Measurements from ENCODE around the gene MUC5B.
"Not testable (repeated sequence)": the region's sequence is repeated elsewhere in the genome, so short reads cannot be mapped to it uniquely, and the experiment has no call there.

Gene MUC5B

DNA sequence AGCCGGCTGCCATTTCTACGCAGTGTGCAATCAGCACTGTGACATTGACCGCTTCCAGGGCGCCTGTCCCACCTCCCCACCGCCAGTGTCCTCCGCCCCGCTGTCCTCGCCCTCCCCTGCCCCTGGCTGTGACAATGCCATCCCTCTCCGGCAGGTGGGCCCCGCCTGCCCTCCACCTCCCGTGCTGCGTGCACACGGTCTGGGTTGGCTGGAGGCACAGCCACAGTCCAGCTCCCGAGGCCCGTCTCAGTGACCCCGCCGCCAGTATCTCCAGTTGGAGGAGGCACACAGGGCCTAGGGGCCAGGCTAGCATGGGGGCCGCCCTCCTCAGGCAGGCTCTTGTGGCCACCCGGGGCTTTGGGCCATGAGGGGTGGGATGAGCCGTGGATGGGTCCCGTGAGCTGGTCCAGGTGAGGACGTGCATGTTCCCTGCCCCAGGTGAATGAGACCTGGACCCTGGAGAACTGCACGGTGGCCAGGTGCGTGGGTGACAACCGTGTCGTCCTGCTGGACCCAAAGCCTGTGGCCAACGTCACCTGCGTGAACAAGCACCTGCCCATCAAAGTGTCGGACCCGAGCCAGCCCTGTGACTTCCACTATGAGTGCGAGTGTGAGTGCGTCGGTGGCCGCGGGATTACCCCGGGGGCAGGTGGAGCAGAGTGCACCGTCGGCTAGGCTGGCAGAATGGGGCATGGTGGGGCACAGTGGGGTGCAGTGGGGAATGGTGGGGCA is 29.7 kb downstream of the MUC5B start:
- no peak for DNase-seq

DNA sequence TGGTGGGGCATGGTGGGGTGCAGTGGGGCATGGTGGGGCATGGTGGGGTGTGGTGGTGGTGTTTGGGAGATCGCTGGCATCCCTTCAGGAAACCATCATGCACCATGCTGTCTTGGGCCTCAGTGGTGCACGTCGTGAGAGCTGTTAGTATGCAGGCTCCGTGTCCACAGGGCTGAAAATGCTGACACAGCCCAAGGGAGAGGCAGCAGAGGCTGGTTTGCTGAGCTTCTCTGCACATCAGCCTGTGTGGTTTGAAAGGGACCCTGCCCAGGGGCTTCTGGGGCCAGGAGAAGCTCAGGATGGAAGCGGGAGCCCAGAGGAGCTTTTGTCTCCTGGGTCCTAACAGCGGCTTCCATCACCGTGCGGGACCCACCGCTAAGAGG is 30.2 kb downstream of the MUC5B start:
- DNase-seq = no peak

DNA sequence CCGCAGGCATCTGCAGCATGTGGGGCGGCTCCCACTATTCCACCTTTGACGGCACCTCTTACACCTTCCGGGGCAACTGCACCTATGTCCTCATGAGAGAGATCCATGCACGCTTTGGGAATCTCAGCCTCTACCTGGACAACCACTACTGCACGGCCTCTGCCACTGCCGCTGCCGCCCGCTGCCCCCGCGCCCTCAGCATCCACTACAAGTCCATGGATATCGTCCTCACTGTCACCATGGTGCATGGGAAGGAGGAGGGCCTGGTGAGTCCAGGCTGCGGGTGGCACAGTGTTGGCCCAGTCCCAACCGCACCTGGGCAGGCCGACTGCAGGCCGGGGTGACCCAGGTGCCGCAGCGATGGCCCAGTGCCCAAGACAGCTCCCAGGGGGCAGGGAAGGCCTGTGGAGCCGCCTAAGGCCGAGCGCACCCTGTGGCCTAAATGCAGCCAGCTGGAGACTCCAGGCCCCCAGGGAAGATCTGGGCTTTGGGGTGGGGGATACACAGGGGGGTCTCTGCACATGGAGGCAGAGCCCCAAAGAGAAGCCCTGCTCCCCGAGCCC is 31.3 kb downstream of the MUC5B start:
- no peak for DNase-seq

DNA sequence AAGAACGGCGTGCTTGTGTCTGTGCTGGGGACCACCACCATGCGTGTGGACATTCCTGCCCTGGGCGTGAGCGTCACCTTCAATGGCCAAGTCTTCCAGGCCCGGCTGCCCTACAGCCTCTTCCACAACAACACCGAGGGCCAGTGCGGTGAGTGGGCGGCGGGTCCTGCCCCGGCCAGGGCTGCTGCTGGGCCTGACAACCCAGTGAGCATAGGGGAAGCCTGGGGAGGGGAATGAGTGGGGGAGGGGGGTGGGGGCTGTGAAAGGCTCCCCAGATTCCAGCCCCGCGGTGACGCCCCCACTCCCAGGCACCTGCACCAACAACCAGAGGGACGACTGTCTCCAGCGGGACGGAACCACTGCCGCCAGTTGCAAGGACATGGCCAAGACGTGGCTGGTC is 31.9 kb downstream of the MUC5B start:
- DNase-seq = no peak

DNA sequence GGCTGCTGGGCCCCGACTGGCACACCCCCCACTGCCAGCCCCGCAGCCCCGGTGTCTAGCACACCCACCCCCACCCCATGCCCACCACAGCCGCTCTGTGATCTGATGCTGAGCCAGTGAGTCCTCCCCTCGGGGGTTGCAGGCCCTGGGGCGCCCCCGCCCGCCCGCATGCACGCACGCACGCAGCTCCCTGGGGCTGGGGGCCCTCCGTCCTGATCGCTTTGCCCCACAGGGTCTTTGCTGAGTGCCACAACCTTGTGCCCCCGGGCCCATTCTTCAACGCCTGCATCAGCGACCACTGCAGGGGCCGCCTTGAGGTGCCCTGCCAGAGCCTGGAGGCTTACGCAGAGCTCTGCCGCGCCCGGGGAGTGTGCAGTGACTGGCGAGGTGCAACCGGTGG is 32.3 kb downstream of the MUC5B start:
- no peak for DNase-seq

DNA sequence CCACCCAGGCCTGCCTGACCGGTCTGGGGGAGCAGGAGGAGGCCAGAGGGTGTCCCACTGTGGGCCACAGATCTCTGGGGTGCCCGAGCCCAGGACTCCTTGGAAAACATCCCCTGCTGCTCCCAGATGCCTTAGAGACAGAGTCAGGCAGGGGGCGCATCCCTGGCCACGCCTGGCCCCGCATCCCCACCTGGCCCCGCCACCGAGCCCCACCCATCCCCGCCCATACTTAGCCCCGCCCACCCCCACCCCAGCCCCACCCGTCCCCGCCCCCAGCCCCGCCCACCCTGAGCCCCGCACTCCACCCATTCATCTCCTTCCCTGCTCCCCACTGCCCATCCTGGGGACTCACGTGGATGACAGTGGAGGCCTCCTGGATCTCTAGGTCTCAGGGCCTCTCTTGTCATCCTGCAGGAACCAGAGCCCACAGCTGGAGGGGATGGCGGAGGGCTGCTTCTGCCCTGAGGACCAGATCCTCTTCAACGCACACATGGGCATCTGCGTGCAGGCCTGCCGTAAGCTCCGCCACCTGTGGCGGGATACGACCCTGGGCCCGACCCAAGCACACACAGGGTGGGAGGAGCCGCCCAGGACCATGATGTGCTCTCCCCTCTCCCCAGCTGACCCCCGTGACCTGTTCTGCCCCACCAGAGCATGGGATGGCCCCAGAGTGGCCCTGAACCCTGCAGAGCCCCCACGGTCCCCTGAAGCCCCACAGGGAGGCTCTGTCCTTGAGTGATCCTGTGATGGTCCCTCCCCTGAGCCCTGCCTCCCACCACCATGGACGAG is 33.6 kb downstream of the MUC5B start:
- no peak for DNase-seq

DNA sequence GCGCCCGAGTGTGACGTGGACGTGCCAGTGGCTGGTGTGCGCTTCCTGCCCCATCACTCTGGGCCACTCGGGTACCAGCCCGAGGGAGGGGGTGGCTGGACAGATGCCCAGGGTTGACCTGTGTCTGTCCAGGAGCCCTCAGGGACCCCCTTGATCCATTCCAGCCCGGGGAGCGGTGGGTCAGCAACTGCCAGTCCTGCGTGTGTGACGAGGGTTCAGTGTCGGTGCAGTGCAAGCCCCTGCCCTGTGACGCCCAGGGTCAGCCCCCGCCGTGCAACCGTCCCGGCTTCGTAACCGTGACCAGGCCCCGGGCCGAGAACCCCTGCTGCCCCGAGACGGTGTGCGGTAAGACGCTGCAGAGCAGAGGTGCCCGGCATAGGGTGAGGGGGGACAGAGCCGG is 34.5 kb downstream of the MUC5B start:
- no peak for DNase-seq

DNA sequence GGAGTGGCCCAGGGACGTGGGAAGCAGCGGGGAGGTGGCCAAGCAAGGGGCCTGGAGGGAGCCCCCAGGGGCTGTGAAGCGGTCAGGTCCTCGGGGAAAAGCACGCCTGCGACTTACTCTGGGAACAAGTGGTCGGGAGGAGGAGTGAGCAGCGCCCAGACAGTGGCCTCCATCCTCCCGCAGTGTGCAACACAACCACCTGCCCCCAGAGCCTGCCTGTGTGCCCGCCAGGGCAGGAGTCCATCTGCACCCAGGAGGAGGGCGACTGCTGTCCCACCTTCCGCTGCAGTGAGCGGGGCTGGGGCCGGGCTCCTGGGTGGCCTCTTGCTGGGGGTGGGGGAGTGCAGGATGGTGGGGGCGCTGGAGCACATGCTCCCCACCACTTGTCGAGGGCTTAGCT is 35.0 kb downstream of the MUC5B start:
- no peak for DNase-seq

DNA sequence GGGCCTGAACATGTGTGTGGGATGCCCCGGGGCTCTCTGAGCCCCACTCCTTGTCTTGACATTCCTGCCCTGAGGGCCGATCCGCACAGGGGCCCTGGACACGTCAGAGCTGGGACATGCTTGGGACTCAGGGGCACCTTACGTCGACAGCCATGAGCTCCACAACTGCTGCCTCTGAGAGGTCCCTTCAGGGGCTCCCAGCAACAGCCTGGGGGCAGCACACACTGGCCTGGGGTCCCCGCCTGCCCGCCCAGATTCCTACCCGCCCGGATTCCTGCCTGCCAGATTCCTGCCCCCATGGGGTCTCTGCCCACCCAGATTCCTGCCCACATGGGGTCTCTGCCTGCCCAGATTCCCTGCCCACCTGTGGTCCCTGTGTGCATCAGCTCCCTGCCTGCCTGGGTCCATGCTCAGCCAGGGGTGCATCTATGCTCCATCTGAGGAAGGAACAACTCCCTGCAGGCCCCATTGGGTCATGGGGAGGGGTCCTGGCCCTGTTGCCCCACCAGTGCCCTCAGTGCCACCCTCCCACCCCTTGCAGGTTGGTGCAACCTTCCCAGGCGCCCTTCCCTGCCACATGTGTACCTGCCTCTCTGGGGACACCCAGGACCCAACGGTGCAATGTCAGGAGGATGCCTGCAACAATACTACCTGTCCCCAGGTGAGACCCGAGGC is 35.7 kb downstream of the MUC5B start:
- DNase-seq = no peak

DNA sequence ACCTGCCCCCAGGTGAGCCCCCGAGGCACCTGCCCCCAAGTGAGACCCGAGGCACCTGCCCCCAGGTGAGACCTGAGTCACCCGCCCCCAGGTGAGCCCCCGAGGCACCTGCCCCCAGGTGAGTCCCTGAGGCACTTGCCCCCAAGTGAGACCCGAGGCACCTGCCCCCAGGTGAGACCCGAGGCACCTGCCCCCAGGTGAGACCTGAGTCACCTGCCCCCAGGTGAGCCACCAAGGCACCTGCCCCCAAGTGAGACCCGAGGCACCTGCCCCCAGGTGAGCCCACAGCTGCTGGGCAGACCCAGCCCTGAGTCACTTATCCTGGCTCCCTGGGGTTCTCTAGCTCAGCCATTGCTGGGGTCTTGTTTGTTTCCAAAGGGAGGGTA is 36.2 kb downstream of the MUC5B start:
- DNase-seq = no peak

DNA sequence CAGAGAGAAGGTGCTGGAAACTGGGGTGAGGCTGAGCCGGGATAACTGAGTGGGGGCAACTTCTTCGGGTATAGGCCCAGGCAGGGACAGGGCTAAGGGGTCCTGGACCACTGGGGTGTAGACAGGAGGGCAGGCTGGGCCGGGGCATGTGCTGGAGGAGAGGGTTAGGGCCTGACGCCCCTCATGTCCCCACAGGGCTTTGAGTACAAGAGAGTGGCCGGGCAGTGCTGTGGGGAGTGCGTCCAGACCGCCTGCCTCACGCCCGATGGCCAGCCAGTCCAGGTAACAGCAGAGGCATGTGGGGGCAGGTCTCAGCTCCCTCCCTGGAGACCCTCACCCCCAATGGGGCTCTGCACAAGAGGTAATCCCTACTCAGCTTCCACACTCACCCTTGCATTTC is 36.7 kb downstream of the MUC5B start:
- DNase-seq = no peak

DNA sequence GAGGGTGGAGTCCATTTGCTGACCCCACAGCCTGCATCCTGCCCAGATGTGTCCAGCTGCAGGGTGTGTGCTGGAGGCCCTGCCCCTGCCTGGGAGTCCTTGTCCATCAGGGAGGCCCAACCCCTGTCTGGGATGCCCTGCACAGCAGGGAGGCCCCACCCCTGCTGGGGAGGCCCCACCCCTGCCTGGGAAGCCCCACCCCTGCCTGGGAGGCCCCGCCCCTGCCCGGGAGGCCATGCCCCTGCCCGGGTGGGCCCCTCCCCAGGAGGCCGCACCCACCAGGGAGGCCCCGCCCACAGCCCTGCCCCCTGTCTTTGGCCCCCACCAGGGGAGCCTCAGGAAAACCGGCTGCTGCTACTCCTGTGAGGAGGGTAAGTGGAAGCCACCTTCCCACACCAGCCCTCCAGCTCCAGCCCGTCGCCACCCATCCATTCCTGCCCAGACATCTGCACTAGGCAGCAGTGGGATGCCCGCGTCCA is 37.2 kb downstream of the MUC5B start:
- DNase-seq = peak; percentile 70

DNA sequence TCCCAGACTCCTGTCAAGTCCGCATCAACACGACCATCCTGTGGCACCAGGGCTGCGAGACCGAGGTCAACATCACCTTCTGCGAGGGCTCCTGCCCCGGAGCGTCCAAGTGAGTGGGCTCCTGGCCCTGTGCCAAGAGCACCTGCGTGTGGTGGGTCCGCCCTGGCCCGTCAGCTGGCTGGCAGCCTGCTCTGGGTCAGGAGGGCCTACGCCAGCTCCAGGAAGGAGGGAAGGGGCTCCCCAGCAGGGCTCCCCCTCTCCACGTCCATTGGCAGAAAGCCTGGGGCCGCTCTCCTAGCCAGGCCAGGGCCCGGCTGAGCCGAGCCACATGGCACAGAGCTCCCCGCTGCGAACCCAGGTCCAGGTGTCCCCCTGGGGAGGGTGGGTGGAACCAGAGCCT is 37.8 kb downstream of the MUC5B start:
- no peak for DNase-seq

DNA sequence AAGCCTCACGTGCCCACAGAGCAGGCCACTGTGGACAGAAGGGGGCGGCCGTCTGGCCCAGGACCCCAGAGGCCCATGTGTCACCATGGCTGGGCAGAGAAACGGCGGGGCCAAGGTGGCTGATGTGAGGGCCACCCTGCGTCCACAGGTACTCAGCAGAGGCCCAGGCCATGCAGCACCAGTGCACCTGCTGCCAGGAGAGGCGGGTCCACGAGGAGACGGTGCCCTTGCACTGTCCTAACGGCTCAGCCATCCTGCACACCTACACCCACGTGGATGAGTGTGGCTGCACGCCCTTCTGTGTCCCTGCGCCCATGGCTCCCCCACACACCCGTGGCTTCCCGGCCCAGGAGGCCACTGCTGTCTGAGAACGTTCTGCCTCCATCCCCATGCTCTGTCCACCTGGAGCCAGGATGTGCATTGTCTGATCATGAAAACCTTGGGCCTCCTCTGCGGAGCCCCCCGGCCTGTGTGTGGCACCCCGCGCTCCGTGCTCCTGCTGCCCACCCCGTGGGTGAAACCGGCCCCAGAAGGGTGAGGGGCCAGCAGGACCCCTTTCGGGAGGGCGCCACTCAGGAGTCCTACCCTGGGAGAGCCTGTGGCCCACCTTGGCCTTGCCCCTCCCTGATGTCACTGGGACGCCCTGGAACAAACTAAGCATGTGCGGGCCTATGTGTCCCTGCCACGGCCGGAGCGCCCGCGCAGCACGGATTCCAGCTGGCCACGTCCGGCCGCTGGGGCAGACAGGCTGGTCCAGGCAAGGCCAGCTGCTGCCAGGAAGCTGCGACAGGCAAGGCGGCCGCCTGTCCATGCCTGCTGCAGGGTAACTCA is 38.6 kb downstream of the MUC5B start:
- DNase-seq = no peak

DNA sequence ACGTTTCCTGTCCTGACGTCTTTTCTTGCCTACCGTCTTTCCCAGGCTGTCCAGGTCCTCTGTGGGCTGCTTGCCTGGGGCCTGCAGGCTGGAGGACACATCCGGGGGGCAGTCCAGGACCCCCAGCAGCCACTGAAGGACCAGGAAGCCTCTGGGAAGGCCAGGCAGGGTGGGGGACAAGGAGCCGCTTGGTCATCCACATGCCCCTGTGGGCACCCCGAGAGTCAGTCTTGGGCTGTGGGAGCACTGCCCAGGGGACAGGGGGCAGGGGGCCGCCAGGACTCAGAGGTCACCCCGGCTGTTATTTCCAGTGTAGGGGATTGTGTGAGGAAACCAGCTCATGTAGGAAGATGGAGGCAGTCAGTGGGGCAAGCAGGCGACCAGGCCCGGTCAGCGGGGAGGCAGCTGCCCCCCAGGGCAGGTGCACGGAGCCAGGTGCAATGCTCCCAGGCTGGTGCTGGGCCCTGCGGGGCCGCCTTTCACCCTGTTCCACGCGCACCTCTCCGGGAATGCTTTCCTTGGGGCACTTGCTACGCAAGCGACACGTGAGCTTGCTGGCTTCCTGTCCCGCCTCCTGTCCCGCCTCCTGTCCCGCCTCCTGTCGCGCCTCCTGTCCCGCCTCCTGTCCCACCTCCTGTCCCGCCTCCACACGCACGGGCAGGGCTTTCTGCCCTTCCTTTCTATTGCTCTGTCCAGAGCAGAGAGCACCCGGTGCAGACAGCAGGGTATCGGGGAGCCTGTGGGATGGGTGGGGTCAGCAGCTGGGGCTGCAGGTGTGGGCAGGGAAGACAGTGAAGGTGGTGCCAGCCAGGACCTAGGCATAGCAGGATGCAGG is 39.5 kb downstream of the MUC5B start:
- DNase-seq = peak; percentile 94

DNA sequence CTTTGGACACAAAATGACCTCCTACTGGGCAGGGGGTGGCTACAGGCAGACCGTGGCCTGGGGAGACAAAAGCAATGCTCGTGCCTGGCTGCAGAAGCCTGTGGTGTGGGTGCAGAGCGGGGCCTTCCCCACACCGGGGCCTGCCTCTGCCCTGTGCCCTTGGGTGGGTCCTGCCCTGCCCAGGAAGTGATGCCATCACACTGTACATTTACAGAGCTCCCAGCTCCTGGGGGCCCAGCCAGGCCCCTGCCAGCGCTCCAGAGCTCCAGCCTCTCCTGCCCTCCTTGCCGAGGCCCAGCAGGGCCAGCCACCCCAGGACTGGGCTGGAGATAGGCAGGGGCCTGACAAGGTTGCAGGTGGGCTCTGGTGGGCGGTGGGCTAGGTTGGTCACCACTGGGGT is 40.1 kb downstream of the MUC5B start:
- DNase-seq = peak; percentile 17

DNA sequence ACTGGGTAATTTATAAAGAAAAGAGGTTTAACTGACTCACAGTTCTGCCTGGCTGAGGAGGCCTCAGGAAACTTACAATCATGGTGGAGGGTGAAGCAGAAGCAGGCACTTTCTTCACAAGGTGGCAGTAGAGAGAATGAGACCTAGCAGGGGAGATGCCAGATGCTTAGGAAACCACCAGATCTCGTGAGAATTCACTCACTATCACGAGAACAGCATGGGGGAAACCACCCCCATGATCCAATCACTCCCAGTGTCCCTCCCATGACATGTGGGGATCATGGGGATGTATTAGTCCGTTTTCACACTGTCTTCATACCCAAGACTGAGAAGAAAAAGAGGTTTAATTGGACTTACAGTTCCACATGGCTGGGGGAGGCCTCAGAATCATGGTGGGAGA is 41.6 kb downstream of the MUC5B start:
- DNase-seq = peak; percentile 62

DNA sequence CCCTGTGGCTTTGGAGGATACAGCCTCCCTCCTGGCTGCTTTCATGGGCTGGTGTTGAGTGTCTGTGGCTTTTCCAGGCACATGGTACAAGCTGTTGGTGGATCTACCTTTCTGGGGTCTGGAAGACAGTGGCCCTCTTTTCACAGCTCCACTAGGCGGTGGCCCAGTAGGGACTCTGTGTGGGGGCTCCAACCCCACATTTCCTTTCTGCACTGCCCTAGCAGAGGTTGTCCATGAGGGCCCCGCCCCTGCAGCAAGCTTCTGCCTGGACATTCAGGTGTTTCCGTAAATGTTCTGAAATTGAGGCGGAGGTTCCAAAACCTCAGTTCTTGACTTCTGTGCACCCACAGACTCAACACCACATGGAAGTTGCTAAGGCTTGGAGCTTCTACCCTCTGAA is 42.6 kb downstream of the MUC5B start:
- DNase-seq = not testable (repeated sequence)

DNA sequence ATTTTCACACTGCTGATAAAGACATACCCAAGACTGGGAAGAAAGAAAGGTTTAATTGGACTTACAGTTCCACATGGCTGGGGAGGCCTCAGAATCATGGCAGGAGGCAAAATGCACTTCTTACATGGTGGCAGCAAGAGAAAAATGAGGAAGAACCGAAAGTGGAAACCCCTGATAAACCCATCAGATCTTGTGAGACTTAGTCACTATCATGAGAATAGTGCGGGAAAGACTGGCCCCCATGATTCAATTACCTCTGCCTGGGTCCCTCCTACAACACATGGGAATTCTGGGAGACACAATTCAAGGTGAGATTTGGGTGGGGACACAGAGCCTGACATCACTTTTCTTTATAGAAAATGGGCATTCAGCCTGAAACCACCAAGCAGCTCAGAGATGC is 44.1 kb downstream of the MUC5B start:
- not testable (repeated sequence) for DNase-seq

DNA sequence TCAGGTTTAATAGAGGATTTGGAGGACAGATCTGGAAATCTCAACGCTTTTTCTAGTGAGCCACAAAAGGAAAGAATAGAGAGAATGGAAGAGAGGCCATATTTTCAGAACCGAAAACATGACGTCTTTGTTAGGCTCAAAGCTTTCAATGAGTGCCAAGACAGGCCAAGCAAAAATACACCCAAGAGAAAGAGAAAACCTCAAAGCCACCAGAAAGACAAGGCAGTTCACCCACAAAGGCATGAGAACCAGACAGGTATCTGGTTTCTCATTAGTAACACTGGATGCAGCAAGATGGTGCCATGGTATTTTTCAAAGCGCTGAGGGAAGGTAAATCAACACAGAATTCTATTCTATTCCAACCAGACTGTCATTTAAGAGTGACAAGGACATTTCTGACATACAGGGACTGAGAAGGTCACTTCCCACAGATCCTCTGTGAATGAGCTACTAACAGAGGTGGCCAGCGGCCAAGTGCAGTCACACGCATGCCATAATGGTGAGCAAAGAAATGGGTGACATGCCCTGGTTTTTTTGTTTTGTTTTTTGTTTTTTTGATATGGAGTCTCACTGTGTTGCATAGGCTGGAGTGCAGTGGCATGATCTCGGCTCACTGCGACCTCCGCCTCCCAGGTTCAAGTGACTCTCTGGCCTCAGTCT is 44.7 kb downstream of the MUC5B start:
- DNase-seq = no peak

DNA sequence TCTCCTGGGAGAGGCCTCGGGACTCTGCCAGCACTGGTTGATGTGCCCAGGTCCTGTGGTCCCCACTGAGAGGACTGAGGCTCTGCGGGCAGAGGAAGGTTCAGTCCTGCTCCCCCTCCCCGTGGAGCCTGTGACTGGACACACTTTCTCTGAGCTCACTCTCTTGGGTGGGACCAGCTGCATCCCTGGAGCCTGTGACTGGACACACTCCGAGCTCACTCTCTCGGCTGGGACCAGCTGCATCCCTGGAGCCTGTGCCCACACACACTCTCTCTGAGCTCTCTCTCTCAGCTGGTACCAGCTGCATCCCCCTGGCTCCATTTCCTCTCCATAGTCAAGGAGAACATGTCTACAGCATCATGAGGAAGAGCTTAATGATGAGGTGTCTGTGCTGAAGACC is 47.1 kb downstream of the MUC5B start:
- DNase-seq = no peak
